ENCODE measurements around the gene MPPED1.

MPPED1 gene

GRCh38 chr22:43473031-43473430 lies 61.2 kb downstream of the MPPED1 start:
- H3F3A ChIP-seq (ENCODE audit: low read depth) = no peaks in the 10 kb centered on the region
- H3K9me2 ChIP-seq (replicated peaks; ENCODE audit: low read depth, low read length) = no peaks in the 10 kb centered on the region
- no peak overlapping the region for H2AFZ ChIP-seq (ENCODE audit: low read length)

GRCh38 chr22:43473441-43473840 lies 61.6 kb downstream of the MPPED1 start:
- Histone ChIP-seq H3K79me2 (ENCODE audit: insufficient read depth, low read length) (no peaks in the 10 kb centered on the region), H3F3A (ENCODE audit: low read depth) (no peaks in the 10 kb centered on the region), H3K4me2 (ENCODE audit: low read depth, low read length, poor library complexity, severe bottlenecking) (no peak overlapping the region), H3K4me1 (ENCODE audit: insufficient read depth, low read length, poor library complexity, severe bottlenecking) (no peaks in the 10 kb centered on the region), H2AFZ (ENCODE audit: low read length) (no peak overlapping the region), H3K9me3 (ENCODE audit: insufficient read depth, low read depth, low read length) (no peaks in the 10 kb centered on the region), H3K36me3 (ENCODE audit: insufficient read depth, low read length) (no peaks in the 10 kb centered on the region), H3K9ac (ENCODE audit: low read depth, low read length, poor library complexity, severe bottlenecking) (no peak overlapping the region), H3K4me3 (ENCODE audit: low read length, poor library complexity, severe bottlenecking) (no peak overlapping the region), H3K9me2 (replicated peaks; ENCODE audit: low read depth, low read length) (no peaks in the 10 kb centered on the region), H4K20me1 (ENCODE audit: insufficient read depth, low read length, poor library complexity, severe bottlenecking) (no peaks in the 10 kb centered on the region), H3K27me3 (ENCODE audit: insufficient read depth, low read length, poor library complexity, severe bottlenecking) (no peaks in the 10 kb centered on the region)
- TF ChIP-seq EZH2phosphoT487 (IDR thresholded peaks at IDR 0.05; ENCODE audit: borderline replicate concordance) (no peak), CTCF (conservative IDR thresholded peaks at IDR 0.05; ENCODE audit: low read length) (no peak)

More at GRCh38 chr22:43473031-43473430, 61.2 kb downstream of the MPPED1 start:
- no peaks in the 10 kb centered on the region for H3K79me2 ChIP-seq (ENCODE audit: insufficient read depth, low read length)
- no peaks in the 10 kb centered on the region for H3K36me3 ChIP-seq (ENCODE audit: insufficient read depth, low read length)
- no peaks in the 10 kb centered on the region for H3K4me1 ChIP-seq (ENCODE audit: insufficient read depth, low read length, poor library complexity, severe bottlenecking)
- no peaks in the 10 kb centered on the region for H4K20me1 ChIP-seq (ENCODE audit: insufficient read depth, low read length, poor library complexity, severe bottlenecking)
- H3K4me3 ChIP-seq (ENCODE audit: low read length, poor library complexity, severe bottlenecking) = no peak overlapping the region
- no peak for TF ChIP-seq EZH2phosphoT487 (IDR thresholded peaks at IDR 0.05; ENCODE audit: borderline replicate concordance)
- TF ChIP-seq CTCF (conservative IDR thresholded peaks at IDR 0.05; ENCODE audit: low read length) = no peak
- H3K27me3 ChIP-seq (ENCODE audit: insufficient read depth, low read length, poor library complexity, severe bottlenecking) = no peaks in the 10 kb centered on the region
- no peak overlapping the region for H3K4me2 ChIP-seq (ENCODE audit: low read depth, low read length, poor library complexity, severe bottlenecking)
- H3K9ac ChIP-seq (ENCODE audit: low read depth, low read length, poor library complexity, severe bottlenecking) = no peak overlapping the region
- no peaks in the 10 kb centered on the region for H3K9me3 ChIP-seq (ENCODE audit: insufficient read depth, low read depth, low read length)

- Histone ChIP-seq H3K27me3 (ENCODE audit: insufficient read depth, low read length, poor library complexity, severe bottlenecking) (no peaks in the 10 kb centered on the region), H3K4me2 (ENCODE audit: low read depth, low read length, poor library complexity, severe bottlenecking) (no peak overlapping the region), H3K4me1 (ENCODE audit: insufficient read depth, low read length, poor library complexity, severe bottlenecking) (no peaks in the 10 kb centered on the region), H3K9me2 (replicated peaks; ENCODE audit: low read depth, low read length) (no peaks in the 10 kb centered on the region), H4K20me1 (ENCODE audit: insufficient read depth, low read length, poor library complexity, severe bottlenecking) (no peaks in the 10 kb centered on the region), H3K9ac (ENCODE audit: low read depth, low read length, poor library complexity, severe bottlenecking) (no peak overlapping the region), H3K79me2 (ENCODE audit: insufficient read depth, low read length) (no peaks in the 10 kb centered on the region), H3K36me3 (ENCODE audit: insufficient read depth, low read length) (no peaks in the 10 kb centered on the region), H3F3A (ENCODE audit: low read depth) (no peaks in the 10 kb centered on the region), H3K9me3 (ENCODE audit: insufficient read depth, low read depth, low read length) (no peaks in the 10 kb centered on the region), H3K4me3 (ENCODE audit: low read length, poor library complexity, severe bottlenecking) (no peak overlapping the region), H2AFZ (ENCODE audit: low read length) (no peak overlapping the region)
- TF ChIP-seq EZH2phosphoT487 (IDR thresholded peaks at IDR 0.05; ENCODE audit: borderline replicate concordance) = no peak
- TF ChIP-seq CTCF (conservative IDR thresholded peaks at IDR 0.05; ENCODE audit: low read length) = no peak
Measured at GRCh38 chr22:43474161-43475101, 62.6 kb downstream of the MPPED1 start.

All from Loucy (cell line).